GM23338 (cell line): ENCODE data around the gene GADL1. TPM values are rescaled to one million over a fixed set of nuclear protein-coding genes. Genes with fewer than 3 reads are reported as not detected.

ENCODE experiments used
- ATAC-seq: fragments of 200-7000 bp; cut with Tn5 transposase; 3 replicates; pipeline ENCODE4 v1.9.1; 2020
- DNase-seq: peaks from one replicate; pipeline ENCODE4 v3.0.0-alpha.2; 2015; ENCODE audit warnings: low spot score
- H2AFZ ChIP-seq: fragments of 200-600 bp; sonication (generic); 2 replicates; pipeline ENCODE4 v1.8.0; 2016; ENCODE audit warnings: antibody characterized with exemption, mild to moderate bottlenecking, moderate library complexity
- H3F3A ChIP-seq: fragments of 200-600 bp; sonication (generic); replicated peaks from 2 replicates; pipeline ENCODE4 v1.8.0; 2017; ENCODE audit warnings: antibody characterized with exemption, mixed run types, low read depth
- H3K27ac ChIP-seq: fragments of 200-600 bp; sonication (generic); 2 replicates; pipeline ENCODE4 v1.6.1; 2016; ENCODE audit warnings: low read depth
- H3K27me3 ChIP-seq: fragments of 200-600 bp; sonication (generic); 2 replicates; pipeline ENCODE4 v1.8.0; 2016; ENCODE audit warnings: mild to moderate bottlenecking, mixed run types, moderate library complexity; ENCODE audit not compliant: insufficient read depth
- H3K36me3 ChIP-seq: fragments of 200-600 bp; sonication (generic); 2 replicates; pipeline ENCODE4 v1.8.0; 2016; ENCODE audit warnings: mild to moderate bottlenecking; ENCODE audit not compliant: insufficient read depth
- H3K4me1 ChIP-seq: fragments of 200-600 bp; sonication (generic); 2 replicates; pipeline ENCODE4 v1.8.0; 2016; ENCODE audit warnings: mild to moderate bottlenecking, moderate library complexity; ENCODE audit not compliant: insufficient read depth
- H3K4me2 ChIP-seq: fragments of 200-600 bp; sonication (generic); 2 replicates; pipeline ENCODE4 v1.7.1; 2017; ENCODE audit warnings: mixed run types
- H3K4me3 ChIP-seq: fragments of 200-600 bp; sonication (generic); 2 replicates; pipeline ENCODE4 v1.6.1; 2016; ENCODE audit warnings: mixed run types
- H3K79me2 ChIP-seq: fragments of 200-600 bp; sonication (generic); replicated peaks from 2 replicates; pipeline ENCODE4 v1.8.0; 2017; ENCODE audit warnings: mild to moderate bottlenecking; ENCODE audit not compliant: insufficient read depth
- H3K9me2 ChIP-seq: fragments of 200-600 bp; sonication (generic); 2 replicates; pipeline ENCODE4 v1.8.0; 2017; ENCODE audit not compliant: insufficient read depth
- H4K20me1 ChIP-seq: fragments of 200-600 bp; sonication (generic); replicated peaks from 2 replicates; pipeline ENCODE4 v1.8.0; 2017; ENCODE audit warnings: mild to moderate bottlenecking; ENCODE audit not compliant: insufficient read depth
- H3K27ac Mint-ChIP-seq: 2 replicates; pipeline ENCODE4 v1.8.0; 2020; ENCODE audit warnings: inconsistent platforms, mild to moderate bottlenecking, moderate library complexity, mixed read lengths
- H3K27me3 Mint-ChIP-seq: 3 replicates; pipeline ENCODE4 v1.8.0; 2022; ENCODE audit warnings: low read depth, mild to moderate bottlenecking, moderate library complexity, mixed read lengths, inconsistent platforms; ENCODE audit not compliant: insufficient read depth, poor library complexity
- H3K36me3 Mint-ChIP-seq: 3 replicates; pipeline ENCODE4 v1.8.0; 2021; ENCODE audit warnings: low read depth, mild to moderate bottlenecking, inconsistent platforms, moderate library complexity, mixed read lengths
- H3K4me1 Mint-ChIP-seq: 3 replicates; pipeline ENCODE4 v1.8.0; 2020; ENCODE audit warnings: mild to moderate bottlenecking, inconsistent platforms, mixed read lengths
- H3K4me3 Mint-ChIP-seq: 3 replicates; pipeline ENCODE4 v1.8.0; 2021; ENCODE audit warnings: moderate library complexity, mild to moderate bottlenecking, inconsistent platforms, mixed read lengths
- H3K9me3 Mint-ChIP-seq: 3 replicates; pipeline ENCODE4 v1.8.0; 2020; ENCODE audit warnings: moderate library complexity, mild to moderate bottlenecking, inconsistent platforms, mixed read lengths
- CREB1 ChIP-seq: fragments of 250-450 bp; sonication (Bioruptor Pico); IDR thresholded peaks from 2 replicates; pipeline ENCODE4 v1.5.0; 2020; ENCODE audit warnings: low read depth, mild to moderate bottlenecking, moderate library complexity
- EZH2 ChIP-seq: fragments of 200-600 bp; sonication (generic); IDR thresholded peaks from one replicate; pipeline ENCODE4 v1.8.0; 2017; ENCODE audit warnings: antibody characterized with exemption, mild to moderate bottlenecking, low read depth; ENCODE audit not compliant: unreplicated experiment
- EZH2phosphoT487 ChIP-seq: fragments of 200-600 bp; sonication (generic); IDR thresholded peaks from one replicate; pipeline ENCODE4 v1.8.1; 2018; ENCODE audit warnings: antibody characterized with exemption; ENCODE audit not compliant: unreplicated experiment
- JUNB ChIP-seq: IDR thresholded peaks from one replicate; pipeline ENCODE4 v1.6.1; 2016; ENCODE audit warnings: antibody characterized with exemption; ENCODE audit not compliant: unreplicated experiment
- NANOG ChIP-seq: IDR thresholded peaks from 2 replicates; pipeline ENCODE4 v1.6.1; 2016; ENCODE audit warnings: antibody characterized with exemption, borderline replicate concordance
- POLR2AphosphoS5 ChIP-seq: IDR thresholded peaks from 2 replicates; pipeline ENCODE4 v1.6.1; 2016; ENCODE audit warnings: antibody characterized with exemption, low read depth
- STAT1 ChIP-seq: IDR thresholded peaks from one replicate; pipeline ENCODE4 v1.6.1; 2016; ENCODE audit warnings: antibody characterized with exemption; ENCODE audit not compliant: unreplicated experiment
- ZNF114 ChIP-seq: fragments of 250-450 bp; sonication (Bioruptor Pico); IDR thresholded peaks from 2 replicates; pipeline ENCODE4 v1.5.0; 2020; ENCODE audit warnings: mild to moderate bottlenecking, moderate library complexity
- ZNF331 ChIP-seq: fragments of 250-450 bp; sonication (Bioruptor Pico); IDR thresholded peaks from 2 replicates; pipeline ENCODE4 v1.5.0; 2020; ENCODE audit warnings: low read depth, mild to moderate bottlenecking, moderate library complexity
- polyA plus RNA-seq: library from polyadenylated mRNA; unstranded; fragments of >200 nt; fragmentation: Nextera tagmentation; extraction: Ambion mirVana; gene quantifications from 2 replicates; pipeline ENCODE4 v1.2.1, GENCODE V29; 2016
- total RNA-seq: library from RNA; depleted of rRNA; stranded (reverse); fragments of >200 nt; shearing (Covaris generic); gene quantifications from 2 replicates; pipeline ENCODE4 v1.2.3, GENCODE V29; 2014
- TF ChIP-seq, protein P1 (sequence below): IDR thresholded peaks from 2 replicates; pipeline ENCODE4 v1.6.1; 2016; ENCODE audit warnings: antibody characterized with exemption
- TF ChIP-seq, protein P2 (sequence below): IDR thresholded peaks from one replicate; pipeline ENCODE4 v1.6.1; 2018; ENCODE audit warnings: antibody characterized with exemption; ENCODE audit not compliant: unreplicated experiment
- TF ChIP-seq, protein P3 (sequence below): fragments of 250-450 bp; sonication (Bioruptor Pico); IDR thresholded peaks from 2 replicates; pipeline ENCODE4 v1.5.0; 2020; ENCODE audit warnings: mild to moderate bottlenecking, moderate library complexity
- TF ChIP-seq, protein P4 (sequence below), 2 experiments: fragments of 200-600 bp in 1 of 2; sonication (generic) in 1 of 2; conservative IDR thresholded peaks; 2 replicates each; pipeline versions ENCODE4 v1.5.1 to v1.6.1; 2016 to 2017; ENCODE audit warnings: antibody characterized with exemption in 2 of 2, low read depth in 2 of 2, mild to moderate bottlenecking in 2 of 2, moderate library complexity in 1 of 2

GADL1 gene
- total and polyA plus RNA-seq, 2 experiments from 2014 or later: 0.35 to 0.50 TPM

- Histone ChIP-seq H4K20me1 (no peaks in the 10 kb centered on the region), H3K27me3 (no peaks in the 10 kb centered on the region), H3K27ac (peak overlapping the region; percentile 56), H3K9me2 (peaks cover 8% of the 10 kb centered on the region; the same call in 1 of the 2 replicates), H2AFZ (no peak overlapping the region), H3K36me3 (peaks cover 5% of the 10 kb centered on the region; the same call in 1 of the 2 replicates), H3K4me2 (peak overlapping the region; percentile 1), H3K4me3 (no peak overlapping the region), H3F3A (0 out of 2 replicates have a peak, but pooled peaks cover 5% of the 10 kb centered on the region), H3K4me1 (peaks cover 41% of the 10 kb centered on the region), H3K79me2 (no peaks in the 10 kb centered on the region)
- Mint-ChIP-seq H3K4me1 (peaks cover 48% of the 10 kb centered on the region), H3K36me3 (peaks cover 40% of the 10 kb centered on the region), H3K27ac (no peak overlapping the region), H3K9me3 (no peaks in the 10 kb centered on the region), H3K27me3 (peaks cover 2% of the 10 kb centered on the region), H3K4me3 (no peak overlapping the region)
- no peak for DNase-seq
- TF ChIP-seq, protein P1, sequence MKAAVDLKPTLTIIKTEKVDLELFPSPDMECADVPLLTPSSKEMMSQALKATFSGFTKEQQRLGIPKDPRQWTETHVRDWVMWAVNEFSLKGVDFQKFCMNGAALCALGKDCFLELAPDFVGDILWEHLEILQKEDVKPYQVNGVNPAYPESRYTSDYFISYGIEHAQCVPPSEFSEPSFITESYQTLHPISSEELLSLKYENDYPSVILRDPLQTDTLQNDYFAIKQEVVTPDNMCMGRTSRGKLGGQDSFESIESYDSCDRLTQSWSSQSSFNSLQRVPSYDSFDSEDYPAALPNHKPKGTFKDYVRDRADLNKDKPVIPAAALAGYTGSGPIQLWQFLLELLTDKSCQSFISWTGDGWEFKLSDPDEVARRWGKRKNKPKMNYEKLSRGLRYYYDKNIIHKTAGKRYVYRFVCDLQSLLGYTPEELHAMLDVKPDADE: no peak
- TF ChIP-seq, protein P2, sequence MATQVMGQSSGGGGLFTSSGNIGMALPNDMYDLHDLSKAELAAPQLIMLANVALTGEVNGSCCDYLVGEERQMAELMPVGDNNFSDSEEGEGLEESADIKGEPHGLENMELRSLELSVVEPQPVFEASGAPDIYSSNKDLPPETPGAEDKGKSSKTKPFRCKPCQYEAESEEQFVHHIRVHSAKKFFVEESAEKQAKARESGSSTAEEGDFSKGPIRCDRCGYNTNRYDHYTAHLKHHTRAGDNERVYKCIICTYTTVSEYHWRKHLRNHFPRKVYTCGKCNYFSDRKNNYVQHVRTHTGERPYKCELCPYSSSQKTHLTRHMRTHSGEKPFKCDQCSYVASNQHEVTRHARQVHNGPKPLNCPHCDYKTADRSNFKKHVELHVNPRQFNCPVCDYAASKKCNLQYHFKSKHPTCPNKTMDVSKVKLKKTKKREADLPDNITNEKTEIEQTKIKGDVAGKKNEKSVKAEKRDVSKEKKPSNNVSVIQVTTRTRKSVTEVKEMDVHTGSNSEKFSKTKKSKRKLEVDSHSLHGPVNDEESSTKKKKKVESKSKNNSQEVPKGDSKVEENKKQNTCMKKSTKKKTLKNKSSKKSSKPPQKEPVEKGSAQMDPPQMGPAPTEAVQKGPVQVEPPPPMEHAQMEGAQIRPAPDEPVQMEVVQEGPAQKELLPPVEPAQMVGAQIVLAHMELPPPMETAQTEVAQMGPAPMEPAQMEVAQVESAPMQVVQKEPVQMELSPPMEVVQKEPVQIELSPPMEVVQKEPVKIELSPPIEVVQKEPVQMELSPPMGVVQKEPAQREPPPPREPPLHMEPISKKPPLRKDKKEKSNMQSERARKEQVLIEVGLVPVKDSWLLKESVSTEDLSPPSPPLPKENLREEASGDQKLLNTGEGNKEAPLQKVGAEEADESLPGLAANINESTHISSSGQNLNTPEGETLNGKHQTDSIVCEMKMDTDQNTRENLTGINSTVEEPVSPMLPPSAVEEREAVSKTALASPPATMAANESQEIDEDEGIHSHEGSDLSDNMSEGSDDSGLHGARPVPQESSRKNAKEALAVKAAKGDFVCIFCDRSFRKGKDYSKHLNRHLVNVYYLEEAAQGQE: no peak
- TF ChIP-seq, protein P3, sequence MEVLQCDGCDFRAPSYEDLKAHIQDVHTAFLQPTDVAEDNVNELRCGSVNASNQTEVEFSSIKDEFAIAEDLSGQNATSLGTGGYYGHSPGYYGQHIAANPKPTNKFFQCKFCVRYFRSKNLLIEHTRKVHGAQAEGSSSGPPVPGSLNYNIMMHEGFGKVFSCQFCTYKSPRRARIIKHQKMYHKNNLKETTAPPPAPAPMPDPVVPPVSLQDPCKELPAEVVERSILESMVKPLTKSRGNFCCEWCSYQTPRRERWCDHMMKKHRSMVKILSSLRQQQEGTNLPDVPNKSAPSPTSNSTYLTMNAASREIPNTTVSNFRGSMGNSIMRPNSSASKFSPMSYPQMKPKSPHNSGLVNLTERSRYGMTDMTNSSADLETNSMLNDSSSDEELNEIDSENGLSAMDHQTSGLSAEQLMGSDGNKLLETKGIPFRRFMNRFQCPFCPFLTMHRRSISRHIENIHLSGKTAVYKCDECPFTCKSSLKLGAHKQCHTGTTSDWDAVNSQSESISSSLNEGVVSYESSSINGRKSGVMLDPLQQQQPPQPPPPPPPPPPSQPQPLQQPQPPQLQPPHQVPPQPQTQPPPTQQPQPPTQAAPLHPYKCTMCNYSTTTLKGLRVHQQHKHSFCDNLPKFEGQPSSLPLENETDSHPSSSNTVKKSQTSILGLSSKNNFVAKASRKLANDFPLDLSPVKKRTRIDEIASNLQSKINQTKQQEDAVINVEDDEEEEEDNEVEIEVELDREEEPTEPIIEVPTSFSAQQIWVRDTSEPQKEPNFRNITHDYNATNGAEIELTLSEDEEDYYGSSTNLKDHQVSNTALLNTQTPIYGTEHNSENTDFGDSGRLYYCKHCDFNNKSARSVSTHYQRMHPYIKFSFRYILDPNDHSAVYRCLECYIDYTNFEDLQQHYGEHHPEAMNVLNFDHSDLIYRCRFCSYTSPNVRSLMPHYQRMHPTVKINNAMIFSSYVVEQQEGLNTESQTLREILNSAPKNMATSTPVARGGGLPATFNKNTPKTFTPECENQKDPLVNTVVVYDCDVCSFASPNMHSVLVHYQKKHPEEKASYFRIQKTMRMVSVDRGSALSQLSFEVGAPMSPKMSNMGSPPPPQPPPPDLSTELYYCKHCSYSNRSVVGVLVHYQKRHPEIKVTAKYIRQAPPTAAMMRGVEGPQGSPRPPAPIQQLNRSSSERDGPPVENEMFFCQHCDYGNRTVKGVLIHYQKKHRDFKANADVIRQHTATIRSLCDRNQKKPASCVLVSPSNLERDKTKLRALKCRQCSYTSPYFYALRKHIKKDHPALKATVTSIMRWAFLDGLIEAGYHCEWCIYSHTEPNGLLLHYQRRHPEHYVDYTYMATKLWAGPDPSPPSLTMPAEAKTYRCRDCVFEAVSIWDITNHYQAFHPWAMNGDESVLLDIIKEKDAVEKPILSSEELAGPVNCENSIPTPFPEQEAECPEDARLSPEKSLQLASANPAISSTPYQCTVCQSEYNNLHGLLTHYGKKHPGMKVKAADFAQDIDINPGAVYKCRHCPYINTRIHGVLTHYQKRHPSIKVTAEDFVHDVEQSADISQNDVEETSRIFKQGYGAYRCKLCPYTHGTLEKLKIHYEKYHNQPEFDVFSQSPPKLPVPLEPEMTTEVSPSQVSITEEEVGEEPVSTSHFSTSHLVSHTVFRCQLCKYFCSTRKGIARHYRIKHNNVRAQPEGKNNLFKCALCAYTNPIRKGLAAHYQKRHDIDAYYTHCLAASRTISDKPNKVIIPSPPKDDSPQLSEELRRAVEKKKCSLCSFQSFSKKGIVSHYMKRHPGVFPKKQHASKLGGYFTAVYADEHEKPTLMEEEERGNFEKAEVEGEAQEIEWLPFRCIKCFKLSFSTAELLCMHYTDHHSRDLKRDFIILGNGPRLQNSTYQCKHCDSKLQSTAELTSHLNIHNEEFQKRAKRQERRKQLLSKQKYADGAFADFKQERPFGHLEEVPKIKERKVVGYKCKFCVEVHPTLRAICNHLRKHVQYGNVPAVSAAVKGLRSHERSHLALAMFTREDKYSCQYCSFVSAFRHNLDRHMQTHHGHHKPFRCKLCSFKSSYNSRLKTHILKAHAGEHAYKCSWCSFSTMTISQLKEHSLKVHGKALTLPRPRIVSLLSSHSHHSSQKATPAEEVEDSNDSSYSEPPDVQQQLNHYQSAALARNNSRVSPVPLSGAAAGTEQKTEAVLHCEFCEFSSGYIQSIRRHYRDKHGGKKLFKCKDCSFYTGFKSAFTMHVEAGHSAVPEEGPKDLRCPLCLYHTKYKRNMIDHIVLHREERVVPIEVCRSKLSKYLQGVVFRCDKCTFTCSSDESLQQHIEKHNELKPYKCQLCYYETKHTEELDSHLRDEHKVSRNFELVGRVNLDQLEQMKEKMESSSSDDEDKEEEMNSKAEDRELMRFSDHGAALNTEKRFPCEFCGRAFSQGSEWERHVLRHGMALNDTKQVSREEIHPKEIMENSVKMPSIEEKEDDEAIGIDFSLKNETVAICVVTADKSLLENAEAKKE (CRISPR knock-in tag): no peak
- TF ChIP-seq CREB1 (CRISPR knock-in tag): no peak
- TF ChIP-seq NANOG: no peak
- no peak for TF ChIP-seq POLR2AphosphoS5
- no peak for TF ChIP-seq STAT1
- TF ChIP-seq ZNF114: no peak
- no peak for TF ChIP-seq EZH2phosphoT487
- no peak for TF ChIP-seq JUNB
- TF ChIP-seq ZNF331 (CRISPR knock-in tag): no peak
- no peak for TF ChIP-seq EZH2
- TF ChIP-seq, protein P4, sequence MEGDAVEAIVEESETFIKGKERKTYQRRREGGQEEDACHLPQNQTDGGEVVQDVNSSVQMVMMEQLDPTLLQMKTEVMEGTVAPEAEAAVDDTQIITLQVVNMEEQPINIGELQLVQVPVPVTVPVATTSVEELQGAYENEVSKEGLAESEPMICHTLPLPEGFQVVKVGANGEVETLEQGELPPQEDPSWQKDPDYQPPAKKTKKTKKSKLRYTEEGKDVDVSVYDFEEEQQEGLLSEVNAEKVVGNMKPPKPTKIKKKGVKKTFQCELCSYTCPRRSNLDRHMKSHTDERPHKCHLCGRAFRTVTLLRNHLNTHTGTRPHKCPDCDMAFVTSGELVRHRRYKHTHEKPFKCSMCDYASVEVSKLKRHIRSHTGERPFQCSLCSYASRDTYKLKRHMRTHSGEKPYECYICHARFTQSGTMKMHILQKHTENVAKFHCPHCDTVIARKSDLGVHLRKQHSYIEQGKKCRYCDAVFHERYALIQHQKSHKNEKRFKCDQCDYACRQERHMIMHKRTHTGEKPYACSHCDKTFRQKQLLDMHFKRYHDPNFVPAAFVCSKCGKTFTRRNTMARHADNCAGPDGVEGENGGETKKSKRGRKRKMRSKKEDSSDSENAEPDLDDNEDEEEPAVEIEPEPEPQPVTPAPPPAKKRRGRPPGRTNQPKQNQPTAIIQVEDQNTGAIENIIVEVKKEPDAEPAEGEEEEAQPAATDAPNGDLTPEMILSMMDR (conservative IDR thresholded peaks at IDR 0.05; ENCODE audit: low read depth in 2 of 2): no peak
- no peak for ATAC-seq
Observed at GRCh38 chr3:30694668-30695067, 199.8 kb downstream of the GADL1 start.
